HL-60 (cell line): ENCODE data around the gene PTPRK.

Experiments
- DNase-seq, 2 experiments: peaks; one replicate each; pipeline ENCODE4 v3.0.0-alpha.2; 2010 to 2020; ENCODE audit warnings: low read depth in 1 of 2, low spot score in 1 of 2
- H3K27ac ChIP-seq: fragments of 250-450 bp; sonication (Bioruptor Pico); replicated peaks from 2 replicates; pipeline ENCODE4 v1.5.1; 2020; ENCODE audit warnings: mild to moderate bottlenecking, moderate library complexity
- H3K27me3 ChIP-seq: fragments of 250-450 bp; sonication (Bioruptor Pico); 2 replicates; pipeline ENCODE4 v1.5.1; 2021; ENCODE audit warnings: mild to moderate bottlenecking, moderate library complexity; ENCODE audit not compliant: insufficient read depth, poor library complexity, severe bottlenecking
- H3K4me3 ChIP-seq: replicated peaks from 2 replicates; pipeline ENCODE4 v1.5.1; 2011; ENCODE audit warnings: mild to moderate bottlenecking, control low read depth, low read length; ENCODE audit not compliant: insufficient read depth
- CTCF ChIP-seq: IDR thresholded peaks from one replicate; pipeline ENCODE4 v1.5.1; 2011; ENCODE audit warnings: low read length, control low read depth, inconsistent platforms; ENCODE audit not compliant: insufficient read depth
- GABPA ChIP-seq: IDR thresholded peaks from 2 replicates; pipeline ENCODE4 v1.6.1; 2012; ENCODE audit warnings: low read depth
- POLR2AphosphoS5 ChIP-seq: IDR thresholded peaks from 2 replicates; pipeline ENCODE4 v1.6.1; 2012; ENCODE audit warnings: low read depth
- SPI1 ChIP-seq: IDR thresholded peaks from 2 replicates; pipeline ENCODE4 v1.6.1; 2012; ENCODE audit warnings: low read depth, mild to moderate bottlenecking, borderline replicate concordance
- TF ChIP-seq, protein P1 (sequence below): IDR thresholded peaks from 2 replicates; pipeline ENCODE4 v1.6.1; 2012; ENCODE audit warnings: low read depth; ENCODE audit not compliant: insufficient replicate concordance

The PTPRK gene

DNA sequence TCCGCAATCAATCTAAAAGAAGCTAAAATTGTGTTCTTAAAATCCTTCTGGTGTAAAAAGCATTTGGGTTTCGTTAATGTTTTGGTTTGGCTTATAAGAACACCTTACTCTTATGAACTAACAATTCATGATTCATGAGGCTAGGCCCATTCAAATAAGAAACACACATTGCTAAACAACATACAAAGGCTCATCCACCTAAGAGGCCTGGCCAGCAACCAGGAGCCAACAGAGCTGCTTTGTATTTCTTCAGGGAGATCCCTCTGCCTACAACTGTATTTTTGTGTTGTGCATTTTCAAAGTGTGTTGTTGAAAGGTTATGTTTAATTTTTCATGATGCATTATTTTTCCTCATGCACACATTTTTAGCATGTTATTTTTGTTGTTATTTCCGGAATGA lies 98.6 kb downstream of the PTPRK start:
- DNase-seq = no peak
- Histone ChIP-seq H3K27ac (no peak overlapping the region), H3K4me3 (no peak overlapping the region), H3K27me3 (no peaks in the 10 kb centered on the region)
- TF ChIP-seq, protein P1, sequence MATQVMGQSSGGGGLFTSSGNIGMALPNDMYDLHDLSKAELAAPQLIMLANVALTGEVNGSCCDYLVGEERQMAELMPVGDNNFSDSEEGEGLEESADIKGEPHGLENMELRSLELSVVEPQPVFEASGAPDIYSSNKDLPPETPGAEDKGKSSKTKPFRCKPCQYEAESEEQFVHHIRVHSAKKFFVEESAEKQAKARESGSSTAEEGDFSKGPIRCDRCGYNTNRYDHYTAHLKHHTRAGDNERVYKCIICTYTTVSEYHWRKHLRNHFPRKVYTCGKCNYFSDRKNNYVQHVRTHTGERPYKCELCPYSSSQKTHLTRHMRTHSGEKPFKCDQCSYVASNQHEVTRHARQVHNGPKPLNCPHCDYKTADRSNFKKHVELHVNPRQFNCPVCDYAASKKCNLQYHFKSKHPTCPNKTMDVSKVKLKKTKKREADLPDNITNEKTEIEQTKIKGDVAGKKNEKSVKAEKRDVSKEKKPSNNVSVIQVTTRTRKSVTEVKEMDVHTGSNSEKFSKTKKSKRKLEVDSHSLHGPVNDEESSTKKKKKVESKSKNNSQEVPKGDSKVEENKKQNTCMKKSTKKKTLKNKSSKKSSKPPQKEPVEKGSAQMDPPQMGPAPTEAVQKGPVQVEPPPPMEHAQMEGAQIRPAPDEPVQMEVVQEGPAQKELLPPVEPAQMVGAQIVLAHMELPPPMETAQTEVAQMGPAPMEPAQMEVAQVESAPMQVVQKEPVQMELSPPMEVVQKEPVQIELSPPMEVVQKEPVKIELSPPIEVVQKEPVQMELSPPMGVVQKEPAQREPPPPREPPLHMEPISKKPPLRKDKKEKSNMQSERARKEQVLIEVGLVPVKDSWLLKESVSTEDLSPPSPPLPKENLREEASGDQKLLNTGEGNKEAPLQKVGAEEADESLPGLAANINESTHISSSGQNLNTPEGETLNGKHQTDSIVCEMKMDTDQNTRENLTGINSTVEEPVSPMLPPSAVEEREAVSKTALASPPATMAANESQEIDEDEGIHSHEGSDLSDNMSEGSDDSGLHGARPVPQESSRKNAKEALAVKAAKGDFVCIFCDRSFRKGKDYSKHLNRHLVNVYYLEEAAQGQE = no peak
- TF ChIP-seq CTCF (no peak), GABPA (no peak), SPI1 (no peak)

GRCh38 chr6:128417698-128418097 lies 102.7 kb downstream of the PTPRK start:
- Histone ChIP-seq H3K27me3 (no peaks in the 10 kb centered on the region), H3K4me3 (no peak overlapping the region), H3K27ac (no peak overlapping the region)
- DNase-seq = no peak
- no peak for TF ChIP-seq GABPA
- TF ChIP-seq, protein P1 = no peak
- TF ChIP-seq CTCF = no peak
- TF ChIP-seq SPI1 = no peak
- TF ChIP-seq POLR2AphosphoS5 = no peak

- no peaks in the 10 kb centered on the region for H3K27me3 ChIP-seq
- no peak overlapping the region for H3K27ac ChIP-seq
- TF ChIP-seq GABPA (no peak), POLR2AphosphoS5 (no peak), SPI1 (no peak), CTCF (no peak)
- TF ChIP-seq, protein P1 = no peak
- H3K4me3 ChIP-seq = no peak overlapping the region
- DNase-seq = no peak
These were observed 105.0 kb downstream of the PTPRK start for GRCh38 chr6:128415387-128415786.
